HFFc6 (cell line): ENCODE results near the gene DNAJC10. TPM values are rescaled to one million over a fixed set of nuclear protein-coding genes. Genes with fewer than 3 reads are reported as not detected.
A peak's percentile ranks its signal among the peaks of the same experiment; 100 is the strongest.
"Not testable (repeated sequence)": the region's sequence is repeated elsewhere in the genome, so short reads cannot be mapped to it uniquely, and the experiment has no call there.

Experiments
- DNase-seq: peaks from one replicate; pipeline ENCODE4 v3.0.0-alpha.2; 2018
- H3K27ac Mint-ChIP-seq: 2 replicates; pipeline ENCODE4 v1.8.0; 2020; ENCODE audit warnings: mild to moderate bottlenecking, mixed read lengths
- H3K27me3 Mint-ChIP-seq: 2 replicates; pipeline ENCODE4 v1.8.0; 2021; ENCODE audit warnings: mild to moderate bottlenecking, moderate library complexity, mixed read lengths; ENCODE audit not compliant: insufficient read depth
- H3K36me3 Mint-ChIP-seq: 2 replicates; pipeline ENCODE4 v1.8.0; 2021; ENCODE audit warnings: low read depth, mixed read lengths
- H3K4me1 Mint-ChIP-seq: 2 replicates; pipeline ENCODE4 v1.8.0; 2020; ENCODE audit warnings: low read depth, mixed read lengths
- H3K4me3 Mint-ChIP-seq: 2 replicates; pipeline ENCODE4 v1.8.0; 2020; ENCODE audit warnings: mild to moderate bottlenecking, moderate library complexity, mixed read lengths
- H3K9me3 Mint-ChIP-seq: 2 replicates; pipeline ENCODE4 v1.8.0; 2020; ENCODE audit warnings: mild to moderate bottlenecking, mixed read lengths
- CTCF ChIP-seq: fragments of 200-600 bp; sonication (generic); IDR thresholded peaks from 2 replicates; pipeline ENCODE4 v1.5.0; 2021; ENCODE audit warnings: antibody characterized with exemption, mild to moderate bottlenecking
- total RNA-seq, 6 experiments: library from RNA; stranded (reverse); fragmentation: NEBNext Ultra II Directional; extraction: Animal tissue kit (Norgen Biotek cat#: 25700); gene quantifications; 2 replicates in 1 of 6; 3 replicates in 5 of 6; pipeline ENCODE4 v1.2.3, GENCODE V29; 2021

The DNAJC10 gene
- total RNA-seq, 6 experiments from 2014 or later = 128 to 137 (median 131) TPM

- peak; percentile 72 for TF ChIP-seq CTCF
- no peak overlapping the region for H3K4me3 Mint-ChIP-seq
- DNase-seq = peak; percentile 7
- H3K36me3 Mint-ChIP-seq = peaks cover 51% of the 10 kb centered on the region
- H3K9me3 Mint-ChIP-seq = peaks cover 18% of the 10 kb centered on the region
- H3K27ac Mint-ChIP-seq = no peak overlapping the region
- peaks cover 6% of the 10 kb centered on the region; the same call in 1 of the 2 replicates for H3K4me1 Mint-ChIP-seq
- H3K27me3 Mint-ChIP-seq = no peaks in the 10 kb centered on the region; the same call in 1 of the 2 replicates
These were observed 51.5 kb downstream of the DNAJC10 start for GRCh38 chr2:182767578-182767977.

GRCh38 chr2:182768950-182769349 is 52.9 kb downstream of the DNAJC10 start:
- not testable (repeated sequence) for H3K27me3 Mint-ChIP-seq, H3K4me1 Mint-ChIP-seq, H3K27ac Mint-ChIP-seq, DNase-seq, H3K4me3 Mint-ChIP-seq
- peaks cover 60% of the 10 kb centered on the region for H3K36me3 Mint-ChIP-seq
- H3K9me3 Mint-ChIP-seq = peaks cover 18% of the 10 kb centered on the region

- peaks cover 17% of the 10 kb centered on the region for H3K36me3 Mint-ChIP-seq
These were observed 63.3 kb downstream of the DNAJC10 start for GRCh38 chr2:182779323-182779722.

GRCh38 chr2:182781099-182781498 is 65.0 kb downstream of the DNAJC10 start:
- not testable (repeated sequence) for DNase-seq, H3K27me3 Mint-ChIP-seq, H3K9me3 Mint-ChIP-seq, H3K4me3 Mint-ChIP-seq, H3K4me1 Mint-ChIP-seq, H3K27ac Mint-ChIP-seq
- peaks cover 17% of the 10 kb centered on the region for H3K36me3 Mint-ChIP-seq

More at GRCh38 chr2:182779323-182779722, 63.3 kb downstream of the DNAJC10 start:
- Mint-ChIP-seq H3K27me3 (no peaks in the 10 kb centered on the region; the same call in 1 of the 2 replicates), H3K27ac (no peak overlapping the region), H3K4me3 (no peak overlapping the region), H3K9me3 (no peaks in the 10 kb centered on the region), H3K4me1 (no peaks in the 10 kb centered on the region)
- DNase-seq = no peak
- no peak for TF ChIP-seq CTCF

GRCh38 chr2:182782686-182783085 is 66.6 kb downstream of the DNAJC10 start:
- not testable (repeated sequence) for H3K27me3 Mint-ChIP-seq, H3K4me1 Mint-ChIP-seq, H3K9me3 Mint-ChIP-seq, DNase-seq, H3K27ac Mint-ChIP-seq, H3K4me3 Mint-ChIP-seq
- peaks cover 17% of the 10 kb centered on the region for H3K36me3 Mint-ChIP-seq

GRCh38 chr2:182784058-182784706 is 68.1 kb downstream of the DNAJC10 start:
- Mint-ChIP-seq H3K4me1 (no peaks in the 10 kb centered on the region), H3K9me3 (no peaks in the 10 kb centered on the region), H3K36me3 (peaks cover 17% of the 10 kb centered on the region), H3K27ac (no peak overlapping the region), H3K4me3 (no peak overlapping the region), H3K27me3 (no peaks in the 10 kb centered on the region; the same call in 1 of the 2 replicates)
- no peak for DNase-seq
- no peak for TF ChIP-seq CTCF

GRCh38 chr2:182784777-182785176 is 68.7 kb downstream of the DNAJC10 start:
- no peak overlapping the region for H3K27ac Mint-ChIP-seq
- no peaks in the 10 kb centered on the region for H3K9me3 Mint-ChIP-seq
- peaks cover 17% of the 10 kb centered on the region for H3K36me3 Mint-ChIP-seq
- peak; percentile 78 for TF ChIP-seq CTCF
- peak; percentile 50 for DNase-seq
- H3K27me3 Mint-ChIP-seq = no peaks in the 10 kb centered on the region; the same call in 1 of the 2 replicates
- H3K4me1 Mint-ChIP-seq = no peaks in the 10 kb centered on the region
- no peak overlapping the region for H3K4me3 Mint-ChIP-seq
